ENCODE measurements around the gene HEBP2.
A peak's percentile ranks its signal among the peaks of the same experiment; 100 is the strongest.

Gene HEBP2

DNA sequence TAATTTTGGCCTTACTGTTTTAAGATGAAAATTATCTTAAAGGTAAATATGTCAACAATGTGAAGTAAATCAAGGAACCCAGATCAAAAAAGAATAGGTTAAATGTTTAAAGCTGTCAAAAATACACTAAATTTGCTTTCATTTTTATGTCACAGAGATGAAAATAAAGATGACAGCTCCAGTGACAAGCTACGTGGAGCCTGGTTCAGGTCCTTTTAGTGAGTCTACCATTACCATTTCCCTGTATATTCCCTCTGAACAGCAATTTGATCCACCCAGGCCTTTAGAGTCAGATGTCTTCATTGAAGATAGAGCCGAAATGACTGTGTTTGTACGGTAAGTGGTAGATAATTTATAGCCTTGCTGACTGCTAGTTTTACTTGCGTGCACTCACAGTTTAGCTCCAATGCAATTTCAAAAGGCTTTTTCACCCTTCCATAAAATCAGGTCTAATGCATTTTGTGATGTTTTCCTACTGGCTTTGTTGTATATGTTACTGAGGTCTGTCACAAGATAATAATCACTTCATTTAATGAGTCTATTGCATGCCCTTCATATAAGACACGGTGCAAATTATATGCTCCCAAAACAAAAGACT lies 1.9 kb downstream of the HEBP2 start:
- FAIRE-seq: no peak
- no peak for TF ChIP-seq POLR2A (IDR thresholded peaks at IDR 0.05; ENCODE audit: low read depth, low read length)
- no peak for DNase-seq (ENCODE audit: insufficient read length, low spot score)

DNA sequence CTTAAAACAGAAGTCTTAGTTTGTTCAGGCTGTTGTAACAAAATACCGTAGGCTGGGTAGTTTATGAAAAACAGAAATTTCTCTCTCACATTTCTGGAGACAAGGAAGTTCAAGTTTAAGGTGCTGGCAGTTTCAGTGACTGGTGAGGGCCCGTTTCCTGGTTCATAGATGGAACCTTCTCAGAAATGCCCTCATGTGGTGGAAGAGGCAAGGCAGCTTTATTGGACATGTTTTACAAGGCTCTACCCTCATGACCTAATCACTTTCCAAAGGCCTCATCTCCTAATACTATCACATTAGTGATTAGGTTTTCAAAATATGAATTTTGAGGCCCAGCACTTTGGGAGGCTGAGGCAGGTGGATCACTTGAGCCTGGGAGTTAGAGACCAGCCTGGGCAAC lies 2.4 kb downstream of the HEBP2 start:
- no peak for TF ChIP-seq POLR2A (IDR thresholded peaks at IDR 0.05; ENCODE audit: low read depth, low read length)
- no peak for FAIRE-seq
- no peak for DNase-seq (ENCODE audit: insufficient read length, low spot score)

DNA sequence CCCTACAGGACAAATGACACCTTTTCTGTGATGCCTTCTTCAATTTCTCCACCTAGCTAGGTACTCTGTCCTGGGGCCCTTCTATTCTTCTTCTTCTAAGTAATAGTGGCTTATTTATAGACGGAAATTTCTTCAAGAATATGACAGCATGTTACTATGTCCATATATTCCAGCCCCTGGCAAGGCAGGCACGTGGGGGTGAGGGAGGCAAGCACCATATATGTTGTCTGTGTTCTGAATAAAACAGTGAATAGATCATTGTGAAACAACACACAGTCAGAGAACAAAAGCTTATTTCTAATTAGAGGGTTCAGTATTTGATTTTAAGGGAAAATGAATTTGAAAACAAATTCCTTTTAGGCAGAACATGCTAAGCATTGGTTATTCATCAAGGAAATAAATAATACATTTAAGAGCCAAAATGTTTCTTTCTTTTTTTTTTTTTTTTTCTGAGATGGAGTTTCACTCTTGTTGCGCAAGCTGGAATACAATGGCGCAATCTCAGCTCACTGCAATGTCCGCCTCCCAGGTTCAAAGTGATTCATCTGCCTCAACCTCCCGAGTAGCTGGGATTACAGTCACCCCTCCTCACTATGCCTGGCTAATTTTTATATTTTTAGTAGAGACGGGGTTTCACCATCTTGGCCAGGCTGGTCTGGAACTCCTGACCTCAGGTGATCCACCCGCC lies 6.2 kb downstream of the HEBP2 start:
- no peak for DNase-seq (ENCODE audit: insufficient read length, low spot score)
- FAIRE-seq: no peak
- TF ChIP-seq POLR2A (IDR thresholded peaks at IDR 0.05; ENCODE audit: low read depth, low read length): no peak

GRCh38 chr6:138410972-138411880 lies 7.2 kb downstream of the HEBP2 start:
- FAIRE-seq (peak; percentile 65), DNase-seq (ENCODE audit: insufficient read length, low spot score) (peak; percentile 60)
- TF ChIP-seq POLR2A (IDR thresholded peaks at IDR 0.05; ENCODE audit: low read depth, low read length): no peak

DNA sequence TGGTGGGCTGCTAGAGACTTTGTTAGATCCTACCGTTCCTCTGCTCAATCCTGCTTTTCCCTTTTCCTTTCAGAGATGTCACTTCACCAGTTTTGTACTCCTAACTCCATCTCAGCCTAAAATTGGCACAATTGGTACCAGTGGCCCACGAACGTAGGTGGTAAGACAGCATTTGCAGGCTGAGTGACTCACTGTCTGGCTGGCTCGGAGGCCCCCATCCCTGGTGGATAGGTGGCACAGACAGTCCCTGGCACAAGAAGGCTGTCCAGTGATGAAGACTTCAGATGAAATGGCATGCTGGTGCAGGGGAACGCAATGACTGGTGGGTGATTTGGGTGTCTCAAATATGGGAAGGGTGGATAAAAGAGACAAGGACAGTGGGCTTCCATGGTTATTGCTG lies 11.1 kb downstream of the HEBP2 start:
- DNase-seq (ENCODE audit: insufficient read length, low spot score): no peak
- TF ChIP-seq POLR2A (IDR thresholded peaks at IDR 0.05; ENCODE audit: low read depth, low read length): no peak
- FAIRE-seq: no peak

- FAIRE-seq (no peak), DNase-seq (ENCODE audit: insufficient read length, low spot score) (no peak)
- TF ChIP-seq POLR2A (IDR thresholded peaks at IDR 0.05; ENCODE audit: low read depth, low read length): no peak
Observed at GRCh38 chr6:138416206-138416605, 12.2 kb downstream of the HEBP2 start.

- TF ChIP-seq POLR2A (IDR thresholded peaks at IDR 0.05; ENCODE audit: low read depth, low read length): no peak
- DNase-seq (ENCODE audit: insufficient read length, low spot score) (no peak), FAIRE-seq (no peak)
Observed at GRCh38 chr6:138417493-138418117, 13.6 kb downstream of the HEBP2 start.

GRCh38 chr6:138418118-138418742 lies 14.2 kb downstream of the HEBP2 start:
- no peak for FAIRE-seq
- DNase-seq (ENCODE audit: insufficient read length, low spot score): no peak
- TF ChIP-seq POLR2A (IDR thresholded peaks at IDR 0.05; ENCODE audit: low read depth, low read length): no peak

GRCh38 chr6:138419766-138420165 lies 15.7 kb downstream of the HEBP2 start:
- TF ChIP-seq POLR2A (IDR thresholded peaks at IDR 0.05; ENCODE audit: low read depth, low read length): no peak
- no peak for FAIRE-seq
- DNase-seq (ENCODE audit: insufficient read length, low spot score): no peak

- TF ChIP-seq POLR2A (IDR thresholded peaks at IDR 0.05; ENCODE audit: low read depth, low read length): no peak
- FAIRE-seq (no peak), DNase-seq (ENCODE audit: insufficient read length, low spot score) (no peak)
Observed at GRCh38 chr6:138420356-138420755, 16.3 kb downstream of the HEBP2 start.

- DNase-seq (ENCODE audit: insufficient read length, low spot score) (no peak), FAIRE-seq (no peak)
- no peak for TF ChIP-seq POLR2A (IDR thresholded peaks at IDR 0.05; ENCODE audit: low read depth, low read length)
Observed at GRCh38 chr6:138421089-138421488, 17.1 kb downstream of the HEBP2 start.

DNA sequence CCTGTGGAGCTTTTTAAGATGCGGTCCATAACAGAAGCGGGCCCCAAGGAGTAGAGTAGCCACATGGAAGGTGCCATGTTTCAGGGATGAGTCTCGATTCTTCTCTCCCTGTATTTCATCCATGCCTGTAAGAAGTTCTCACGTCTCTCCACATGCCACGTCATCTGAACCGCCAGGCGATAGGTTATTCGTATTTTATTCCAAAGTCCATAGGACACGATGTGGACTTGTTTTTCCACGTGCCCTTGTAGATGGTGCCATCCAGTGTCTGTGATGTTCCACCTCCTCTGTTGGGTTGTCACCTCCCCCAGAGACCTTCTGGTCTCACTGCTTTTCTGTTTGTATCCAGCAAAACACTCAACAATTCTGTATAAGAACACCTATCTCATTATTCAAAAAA lies 17.6 kb downstream of the HEBP2 start:
- FAIRE-seq: no peak
- no peak for TF ChIP-seq POLR2A (IDR thresholded peaks at IDR 0.05; ENCODE audit: low read depth, low read length)

DNA sequence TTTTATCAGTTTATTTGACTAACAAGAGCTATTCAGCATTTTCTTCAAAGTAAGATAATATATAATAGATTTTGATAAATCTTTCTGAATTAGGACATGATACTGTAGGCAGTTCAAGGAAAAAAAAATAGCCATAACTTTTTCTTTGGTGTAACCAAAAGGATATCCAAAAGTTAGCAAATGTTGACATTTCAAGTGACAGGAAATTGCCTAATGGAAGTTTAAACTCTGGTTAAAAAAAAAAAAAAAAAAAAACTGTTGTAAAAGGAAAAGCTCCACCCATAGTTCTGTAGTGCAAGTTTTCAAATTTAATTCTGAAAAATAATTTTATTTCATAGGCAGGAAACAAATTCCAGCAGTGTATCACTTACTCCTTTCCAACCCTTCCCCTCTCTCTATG lies 18.8 kb downstream of the HEBP2 start:
- FAIRE-seq (no peak), DNase-seq (ENCODE audit: insufficient read length, low spot score) (no peak)
- no peak for TF ChIP-seq POLR2A (IDR thresholded peaks at IDR 0.05; ENCODE audit: low read depth, low read length)

More for the DNA sequence above, 17.6 kb downstream of the HEBP2 start:
- DNase-seq (ENCODE audit: insufficient read length, low spot score): no peak

Data from H54 (cell line).